Measurements from ENCODE around the gene COX5B.

DNA sequence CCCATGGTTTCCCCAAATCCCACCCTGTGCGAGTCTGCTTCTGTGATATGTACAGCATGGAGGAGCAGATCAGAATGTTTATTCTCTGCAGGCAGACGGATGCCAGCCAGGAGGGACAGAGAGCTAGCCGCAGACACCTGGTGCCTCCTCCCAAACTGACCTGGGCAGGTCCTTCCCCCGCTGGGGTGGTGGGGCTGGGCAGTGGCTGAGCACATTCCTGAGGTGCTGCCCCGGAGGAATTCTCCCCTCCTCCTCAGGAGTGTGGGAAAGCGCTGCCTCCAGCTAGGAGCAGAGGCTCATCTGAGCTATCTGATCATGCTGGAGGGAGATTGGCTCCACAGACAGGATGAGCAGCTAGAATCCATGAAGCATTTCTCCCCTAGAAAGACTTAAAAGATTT is 45.3 kb downstream of the COX5B start:
- TF ChIP-seq POLR2AphosphoS5 (IDR thresholded peaks at IDR 0.05; ENCODE audit: low read length) (no peak), NFYA (IDR thresholded peaks at IDR 0.05; ENCODE audit: borderline replicate concordance, low read depth, low read length) (no peak), JUND (IDR thresholded peaks at IDR 0.05; ENCODE audit: low read depth, low read length) (no peak), EZH2 (IDR thresholded peaks at IDR 0.05; ENCODE audit: borderline replicate concordance, control insufficient read depth, low read depth, low read length) (no peak)
- TF ChIP-seq, protein P1, sequence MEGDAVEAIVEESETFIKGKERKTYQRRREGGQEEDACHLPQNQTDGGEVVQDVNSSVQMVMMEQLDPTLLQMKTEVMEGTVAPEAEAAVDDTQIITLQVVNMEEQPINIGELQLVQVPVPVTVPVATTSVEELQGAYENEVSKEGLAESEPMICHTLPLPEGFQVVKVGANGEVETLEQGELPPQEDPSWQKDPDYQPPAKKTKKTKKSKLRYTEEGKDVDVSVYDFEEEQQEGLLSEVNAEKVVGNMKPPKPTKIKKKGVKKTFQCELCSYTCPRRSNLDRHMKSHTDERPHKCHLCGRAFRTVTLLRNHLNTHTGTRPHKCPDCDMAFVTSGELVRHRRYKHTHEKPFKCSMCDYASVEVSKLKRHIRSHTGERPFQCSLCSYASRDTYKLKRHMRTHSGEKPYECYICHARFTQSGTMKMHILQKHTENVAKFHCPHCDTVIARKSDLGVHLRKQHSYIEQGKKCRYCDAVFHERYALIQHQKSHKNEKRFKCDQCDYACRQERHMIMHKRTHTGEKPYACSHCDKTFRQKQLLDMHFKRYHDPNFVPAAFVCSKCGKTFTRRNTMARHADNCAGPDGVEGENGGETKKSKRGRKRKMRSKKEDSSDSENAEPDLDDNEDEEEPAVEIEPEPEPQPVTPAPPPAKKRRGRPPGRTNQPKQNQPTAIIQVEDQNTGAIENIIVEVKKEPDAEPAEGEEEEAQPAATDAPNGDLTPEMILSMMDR (IDR thresholded peaks at IDR 0.05 in 2 of 3, conservative IDR thresholded peaks at IDR 0.05 in 1 of 3; ENCODE audit: control insufficient read depth in 2 of 3, extremely low read depth in 1 of 3, insufficient read depth in 1 of 3, low read depth in 3 of 3, low read length in 3 of 3): no peak
